Measurements from ENCODE around the gene LEFTY1. TPM values are rescaled to one million over a fixed set of nuclear protein-coding genes. Genes with fewer than 3 reads are reported as not detected.
"Not testable (repeated sequence)": the region's sequence is repeated elsewhere in the genome, so short reads cannot be mapped to it uniquely, and the experiment has no call there.

Gene LEFTY1
- total and polyA plus RNA-seq, 9 donors: 0.39 to 0.91 (median 0.61) TPM

- Histone ChIP-seq H3K9me3 (replicated peaks; ENCODE audit: control insufficient read depth, low read depth, low read length) (no peaks in the 10 kb centered on the region), H3K4me3 (ENCODE audit: low read length) (no peak overlapping the region), H3K27ac (ENCODE audit: low read length) (no peak overlapping the region), H3K4me1 (ENCODE audit: control insufficient read depth, insufficient read depth, low read length) (peaks cover 9% of the 10 kb centered on the region), H3K27me3 (ENCODE audit: control insufficient read depth, insufficient read depth, low read length) (no peaks in the 10 kb centered on the region), H3K36me3 (ENCODE audit: control insufficient read depth, insufficient read depth, low read length) (peaks cover 66% of the 10 kb centered on the region)
- no peak for DNase-seq
- 87% methylated on average over 11 of the region's 12 CpGs for WGBS (ENCODE audit: insufficient coverage)
Observed at GRCh38 chr1:225842074-225842473, 46.9 kb downstream of the LEFTY1 start.

- Histone ChIP-seq H3K9me3 (replicated peaks; ENCODE audit: control insufficient read depth, low read depth, low read length) (no peaks in the 10 kb centered on the region), H3K4me3 (ENCODE audit: low read length) (no peak overlapping the region), H3K4me1 (ENCODE audit: control insufficient read depth, insufficient read depth, low read length) (peaks cover 10% of the 10 kb centered on the region), H3K36me3 (ENCODE audit: control insufficient read depth, insufficient read depth, low read length) (peaks cover 54% of the 10 kb centered on the region), H3K27me3 (ENCODE audit: control insufficient read depth, insufficient read depth, low read length) (no peaks in the 10 kb centered on the region), H3K27ac (ENCODE audit: low read length) (no peak overlapping the region)
- no peak for DNase-seq
- WGBS (ENCODE audit: insufficient coverage): 100% methylated on average over 2 of the region's 4 CpGs
Observed at GRCh38 chr1:225840713-225841112, 48.2 kb downstream of the LEFTY1 start.

- Histone ChIP-seq H3K36me3 (ENCODE audit: control insufficient read depth, insufficient read depth, low read length) (peaks cover 55% of the 10 kb centered on the region), H3K4me3 (ENCODE audit: low read length) (no peak overlapping the region), H3K4me1 (ENCODE audit: control insufficient read depth, insufficient read depth, low read length) (peaks cover 8% of the 10 kb centered on the region), H3K9me3 (replicated peaks; ENCODE audit: control insufficient read depth, low read depth, low read length) (no peaks in the 10 kb centered on the region), H3K27me3 (ENCODE audit: control insufficient read depth, insufficient read depth, low read length) (no peaks in the 10 kb centered on the region), H3K27ac (ENCODE audit: low read length) (no peak overlapping the region)
- WGBS (ENCODE audit: insufficient coverage): no CpG with 5 or more reads among the region's 1 CpG
- no peak for DNase-seq
Observed at GRCh38 chr1:225840223-225840610, 48.7 kb downstream of the LEFTY1 start.

- WGBS (ENCODE audit: insufficient coverage): 90% methylated on average over 13 of the region's 14 CpGs
- Histone ChIP-seq H3K4me3 (ENCODE audit: low read length) (no peak overlapping the region), H3K9me3 (replicated peaks; ENCODE audit: control insufficient read depth, low read depth, low read length) (no peaks in the 10 kb centered on the region), H3K27ac (ENCODE audit: low read length) (no peak overlapping the region), H3K4me1 (ENCODE audit: control insufficient read depth, insufficient read depth, low read length) (peaks cover 17% of the 10 kb centered on the region), H3K36me3 (ENCODE audit: control insufficient read depth, insufficient read depth, low read length) (peaks cover 44% of the 10 kb centered on the region), H3K27me3 (ENCODE audit: control insufficient read depth, insufficient read depth, low read length) (no peaks in the 10 kb centered on the region)
- DNase-seq: no peak
Observed at GRCh38 chr1:225838793-225839192, 50.2 kb downstream of the LEFTY1 start.

GRCh38 chr1:225836296-225836695 is 52.6 kb downstream of the LEFTY1 start:
- H3K4me3 ChIP-seq (ENCODE audit: low read length); H3K27ac ChIP-seq (ENCODE audit: low read length): not testable (repeated sequence)

More at GRCh38 chr1:225836296-225836695, 52.6 kb downstream of the LEFTY1 start:
- 57% methylated on average over 1 of the region's 4 CpGs for WGBS (ENCODE audit: insufficient coverage)
- Histone ChIP-seq H3K4me1 (ENCODE audit: control insufficient read depth, insufficient read depth, low read length) (peaks cover 20% of the 10 kb centered on the region), H3K36me3 (ENCODE audit: control insufficient read depth, insufficient read depth, low read length) (peaks cover 38% of the 10 kb centered on the region)
- H3K9me3 ChIP-seq (replicated peaks; ENCODE audit: control insufficient read depth, low read depth, low read length); DNase-seq; H3K27me3 ChIP-seq (ENCODE audit: control insufficient read depth, insufficient read depth, low read length): not testable (repeated sequence)

Other genes with a start within 250 kb of the LEFTY1 start
- gene ENAH, start 236.0 kb downstream of the LEFTY1 start, total RNA-seq: 59.4 TPM
- 100 to 1,000 TPM in 6 of 8 donors, 10 to 100 TPM in 2; 69.8 to 178 (median 151) TPM for gene ENAH, start 236.0 kb downstream of the LEFTY1 start, polyA plus RNA-seq (ENCODE audit: insufficient read depth in 1 of 8, insufficient read length in 8 of 8, low replicate concordance in 1 of 8)
- 191 TPM for gene SRP9, start 111.3 kb downstream of the LEFTY1 start, total RNA-seq
- 100 to 1,000 TPM; 169 to 223 (median 189) TPM for gene SRP9, start 111.3 kb downstream of the LEFTY1 start, polyA plus RNA-seq (ENCODE audit: insufficient read depth in 1 of 8, insufficient read length in 8 of 8, low replicate concordance in 1 of 8)
- 17.5 TPM for gene EPHX1, start 79.0 kb downstream of the LEFTY1 start, total RNA-seq
- 10 to 100 TPM; 26.2 to 43.2 (median 39.3) TPM for gene EPHX1, start 79.0 kb downstream of the LEFTY1 start, polyA plus RNA-seq (ENCODE audit: insufficient read depth in 1 of 8, insufficient read length in 8 of 8, low replicate concordance in 1 of 8)
- gene TMEM63A, start 6.8 kb downstream of the LEFTY1 start, total RNA-seq: 15.6 TPM
- gene TMEM63A, start 6.8 kb downstream of the LEFTY1 start, polyA plus RNA-seq (ENCODE audit: insufficient read depth in 1 of 8, insufficient read length in 8 of 8, low replicate concordance in 1 of 8): 10 to 100 TPM; 14.3 to 31.9 (median 21.6) TPM
- 21.8 TPM for gene PYCR2, start 35.1 kb upstream of the LEFTY1 start, total RNA-seq
- 10 to 100 TPM; 34.2 to 37.0 (median 35.0) TPM for gene PYCR2, start 35.1 kb upstream of the LEFTY1 start, polyA plus RNA-seq (ENCODE audit: insufficient read depth in 1 of 8, insufficient read length in 8 of 8, low replicate concordance in 1 of 8)
- 2.7 TPM for gene LEFTY2, start 52.1 kb upstream of the LEFTY1 start, total RNA-seq
- gene LEFTY2, start 52.1 kb upstream of the LEFTY1 start, polyA plus RNA-seq (ENCODE audit: insufficient read depth in 1 of 8, insufficient read length in 8 of 8, low replicate concordance in 1 of 8): 1 to 10 TPM; 2.1 to 6.6 (median 4.0) TPM
- 13.8 TPM for gene SDE2, start 110.2 kb upstream of the LEFTY1 start, total RNA-seq
- 10 to 100 TPM; 10.8 to 16.1 (median 13.7) TPM for gene SDE2, start 110.2 kb upstream of the LEFTY1 start, polyA plus RNA-seq (ENCODE audit: insufficient read depth in 1 of 8, insufficient read length in 8 of 8, low replicate concordance in 1 of 8)
- 351 TPM for gene H3-3A, start 173.6 kb upstream of the LEFTY1 start, total RNA-seq
- gene H3-3A, start 173.6 kb upstream of the LEFTY1 start, polyA plus RNA-seq (ENCODE audit: insufficient read depth in 1 of 8, insufficient read length in 8 of 8, low replicate concordance in 1 of 8): 100 to 1,000 TPM; 603 to 754 (median 665) TPM

All from muscle of leg (tissue), 11 donors.